OCI-LY1 (cell line): ENCODE measurements around the gene DPM2.

Experiments
- EZH2 ChIP-seq: fragments of 200-600 bp; sonication (generic), shearing (Covaris generic); IDR thresholded peaks from 2 replicates; pipeline ENCODE4 v1.8.0; 2017; ENCODE audit warnings: borderline replicate concordance, mixed run types, mild to moderate bottlenecking, antibody characterized with exemption, low read length, moderate library complexity, mixed read lengths
- TF ChIP-seq, protein P1 (sequence below): fragments of 200-600 bp; sonication (generic), shearing (Covaris generic); IDR thresholded peaks from 2 replicates; pipeline ENCODE4 v1.5.1; 2017; ENCODE audit warnings: mild to moderate bottlenecking, antibody characterized with exemption, low read length, moderate library complexity, mixed read lengths

GRCh38 chr9:127958728-127959127 lies 21.1 kb upstream of the DPM2 start:
- TF ChIP-seq, protein P1, sequence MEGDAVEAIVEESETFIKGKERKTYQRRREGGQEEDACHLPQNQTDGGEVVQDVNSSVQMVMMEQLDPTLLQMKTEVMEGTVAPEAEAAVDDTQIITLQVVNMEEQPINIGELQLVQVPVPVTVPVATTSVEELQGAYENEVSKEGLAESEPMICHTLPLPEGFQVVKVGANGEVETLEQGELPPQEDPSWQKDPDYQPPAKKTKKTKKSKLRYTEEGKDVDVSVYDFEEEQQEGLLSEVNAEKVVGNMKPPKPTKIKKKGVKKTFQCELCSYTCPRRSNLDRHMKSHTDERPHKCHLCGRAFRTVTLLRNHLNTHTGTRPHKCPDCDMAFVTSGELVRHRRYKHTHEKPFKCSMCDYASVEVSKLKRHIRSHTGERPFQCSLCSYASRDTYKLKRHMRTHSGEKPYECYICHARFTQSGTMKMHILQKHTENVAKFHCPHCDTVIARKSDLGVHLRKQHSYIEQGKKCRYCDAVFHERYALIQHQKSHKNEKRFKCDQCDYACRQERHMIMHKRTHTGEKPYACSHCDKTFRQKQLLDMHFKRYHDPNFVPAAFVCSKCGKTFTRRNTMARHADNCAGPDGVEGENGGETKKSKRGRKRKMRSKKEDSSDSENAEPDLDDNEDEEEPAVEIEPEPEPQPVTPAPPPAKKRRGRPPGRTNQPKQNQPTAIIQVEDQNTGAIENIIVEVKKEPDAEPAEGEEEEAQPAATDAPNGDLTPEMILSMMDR: no peak
- TF ChIP-seq EZH2: no peak
